Measurements from ENCODE around the gene ZBTB44. TPM values are rescaled to one million over a fixed set of nuclear protein-coding genes. Genes with fewer than 3 reads are reported as not detected.

ZBTB44 gene
- total RNA-seq, 2 donors from 2014 or later, result 25.4 to 32.9 TPM

DNA sequence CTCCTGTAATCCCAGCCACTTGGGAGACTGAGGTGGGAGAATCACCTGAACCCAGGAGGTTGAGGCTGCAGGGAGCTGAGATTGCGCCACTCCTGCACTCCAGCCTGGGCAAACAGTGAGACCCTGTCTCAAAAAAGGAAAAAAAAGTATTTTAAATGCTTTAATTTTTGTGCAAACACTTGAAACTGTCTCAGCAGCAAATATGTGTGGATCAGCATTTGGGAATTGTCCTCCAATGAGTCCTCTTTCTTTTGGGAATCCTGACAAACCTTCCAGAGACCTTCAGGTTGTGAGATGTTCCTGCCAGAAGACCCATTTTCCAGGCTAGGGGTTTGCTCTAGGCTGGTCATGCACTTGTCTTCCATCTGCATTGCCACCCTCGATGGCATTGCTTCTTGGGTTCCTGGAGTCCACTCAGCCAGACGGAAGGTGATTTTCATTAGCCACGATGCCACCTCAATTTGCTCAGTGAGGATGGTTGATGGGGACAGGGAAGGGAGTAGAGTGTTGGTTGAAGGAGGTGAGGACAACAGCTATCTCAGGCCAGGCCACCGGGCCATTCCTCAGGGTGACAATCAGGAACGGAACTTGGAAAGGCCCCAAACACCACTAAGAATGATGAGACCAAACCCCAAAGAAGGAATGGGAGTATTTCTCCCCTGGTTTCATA is 99.7 kb downstream of the ZBTB44 start:
- no peak overlapping the region for H3K4me3 ChIP-seq
- H3K27me3 ChIP-seq, result no peaks in the 10 kb centered on the region
- H3K9me3 ChIP-seq, result no peaks in the 10 kb centered on the region
- H3K4me1 ChIP-seq, result peaks cover 8% of the 10 kb centered on the region
- ATAC-seq (no peak), DNase-seq (peak in 1 of 4 donors; percentile 6)
- H3K27ac ChIP-seq, result no peak overlapping the region
- intact Hi-C loops (cut with DNase I), result loop anchor here (10.0 kb wide), 1 partner anchor 100 kb away; the partner anchor contains the start of gene ZBTB44
- WGBS, 2 donors, result 76 to 85% methylated on average over 6 of the region's 6 CpGs
- peaks cover 0 to 1% of the 10 kb centered on the region in 2 donors for H3K36me3 ChIP-seq (replicated peaks in 1 of 2; ENCODE audit: insufficient read depth in 1 of 2, low read depth in 2 of 2)
- TF ChIP-seq, protein P1, sequence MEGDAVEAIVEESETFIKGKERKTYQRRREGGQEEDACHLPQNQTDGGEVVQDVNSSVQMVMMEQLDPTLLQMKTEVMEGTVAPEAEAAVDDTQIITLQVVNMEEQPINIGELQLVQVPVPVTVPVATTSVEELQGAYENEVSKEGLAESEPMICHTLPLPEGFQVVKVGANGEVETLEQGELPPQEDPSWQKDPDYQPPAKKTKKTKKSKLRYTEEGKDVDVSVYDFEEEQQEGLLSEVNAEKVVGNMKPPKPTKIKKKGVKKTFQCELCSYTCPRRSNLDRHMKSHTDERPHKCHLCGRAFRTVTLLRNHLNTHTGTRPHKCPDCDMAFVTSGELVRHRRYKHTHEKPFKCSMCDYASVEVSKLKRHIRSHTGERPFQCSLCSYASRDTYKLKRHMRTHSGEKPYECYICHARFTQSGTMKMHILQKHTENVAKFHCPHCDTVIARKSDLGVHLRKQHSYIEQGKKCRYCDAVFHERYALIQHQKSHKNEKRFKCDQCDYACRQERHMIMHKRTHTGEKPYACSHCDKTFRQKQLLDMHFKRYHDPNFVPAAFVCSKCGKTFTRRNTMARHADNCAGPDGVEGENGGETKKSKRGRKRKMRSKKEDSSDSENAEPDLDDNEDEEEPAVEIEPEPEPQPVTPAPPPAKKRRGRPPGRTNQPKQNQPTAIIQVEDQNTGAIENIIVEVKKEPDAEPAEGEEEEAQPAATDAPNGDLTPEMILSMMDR (IDR thresholded peaks at IDR 0.05), result no peak
- TF ChIP-seq POLR2A (IDR thresholded peaks at IDR 0.05), result no peak

DNA sequence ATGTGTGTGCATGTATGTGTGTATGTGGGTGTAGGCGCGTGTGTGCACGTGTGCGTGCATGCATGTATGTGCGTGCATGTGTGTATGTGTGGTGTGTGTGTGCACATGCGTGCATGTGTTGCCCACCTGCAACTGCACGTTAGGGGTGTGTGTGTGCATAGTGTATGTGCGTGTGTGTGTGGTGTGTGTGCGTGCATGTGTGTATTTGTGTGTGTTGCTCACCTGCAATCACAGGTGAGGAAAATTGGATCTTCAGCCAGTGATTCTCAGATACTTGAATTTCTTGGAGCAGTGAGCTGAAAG is 100.8 kb downstream of the ZBTB44 start:
- no peak overlapping the region for H3K4me3 ChIP-seq
- WGBS, 2 donors, result 87 to 90% methylated on average over 9 of the region's 9 CpGs
- peak in 1 of 4 donors; percentile 10 for DNase-seq
- peaks cover 8% of the 10 kb centered on the region for H3K4me1 ChIP-seq
- peaks cover 0 to 5% of the 10 kb centered on the region in 2 donors for H3K36me3 ChIP-seq (replicated peaks in 1 of 2; ENCODE audit: insufficient read depth in 1 of 2, low read depth in 2 of 2)
- intact Hi-C loops (cut with DNase I), result loop anchor here (10.0 kb wide), 1 partner anchor 101 kb away; the partner anchor contains the start of gene ZBTB44
- H3K27ac ChIP-seq, result no peak overlapping the region
- H3K27me3 ChIP-seq, result no peaks in the 10 kb centered on the region
- no peak for ATAC-seq
- no peaks in the 10 kb centered on the region for H3K9me3 ChIP-seq
- no peak for TF ChIP-seq POLR2A (IDR thresholded peaks at IDR 0.05)
- TF ChIP-seq, protein P1 (IDR thresholded peaks at IDR 0.05), result no peak

DNA sequence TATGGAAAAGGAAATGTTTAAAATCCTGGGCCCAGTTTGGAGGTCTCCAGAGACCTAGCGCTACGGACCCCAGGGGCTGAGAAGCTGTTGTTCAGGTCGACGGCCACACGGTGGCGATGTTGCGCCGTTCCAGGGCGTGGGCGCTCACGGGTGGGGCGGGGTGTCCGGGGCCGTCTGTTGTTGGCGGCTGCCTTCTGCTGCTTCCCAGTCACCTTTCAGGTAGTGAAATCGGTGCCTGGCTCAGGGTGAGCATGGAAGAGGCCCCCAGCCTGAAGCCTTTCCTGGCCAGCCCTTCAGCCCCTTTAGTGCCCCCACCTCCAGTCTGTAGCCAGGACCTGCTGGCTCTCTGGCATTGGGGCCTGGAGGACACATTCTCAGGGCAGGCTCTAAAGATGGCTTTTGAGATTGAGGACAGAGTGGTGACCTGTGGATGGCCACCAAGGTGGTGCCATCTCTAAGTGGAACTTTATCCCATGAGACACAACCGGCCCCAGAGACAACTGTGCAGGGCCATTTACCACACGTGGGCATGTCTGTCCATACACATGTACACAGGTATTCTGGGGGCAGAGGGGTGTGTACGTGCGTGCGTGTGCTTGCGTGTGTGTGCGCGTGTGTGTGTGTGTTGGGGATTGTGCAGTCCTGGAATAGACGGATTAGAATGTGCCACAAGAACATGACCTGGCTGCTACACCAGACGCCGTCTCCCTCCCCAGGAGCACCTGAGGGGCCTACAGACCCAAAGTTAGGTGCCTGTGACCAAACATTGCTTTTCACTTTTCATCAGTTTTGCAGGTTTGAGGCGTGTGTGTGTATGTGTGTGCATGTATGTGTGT is 101.4 kb downstream of the ZBTB44 start:
- H3K4me3 ChIP-seq, result no peak overlapping the region

DNA sequence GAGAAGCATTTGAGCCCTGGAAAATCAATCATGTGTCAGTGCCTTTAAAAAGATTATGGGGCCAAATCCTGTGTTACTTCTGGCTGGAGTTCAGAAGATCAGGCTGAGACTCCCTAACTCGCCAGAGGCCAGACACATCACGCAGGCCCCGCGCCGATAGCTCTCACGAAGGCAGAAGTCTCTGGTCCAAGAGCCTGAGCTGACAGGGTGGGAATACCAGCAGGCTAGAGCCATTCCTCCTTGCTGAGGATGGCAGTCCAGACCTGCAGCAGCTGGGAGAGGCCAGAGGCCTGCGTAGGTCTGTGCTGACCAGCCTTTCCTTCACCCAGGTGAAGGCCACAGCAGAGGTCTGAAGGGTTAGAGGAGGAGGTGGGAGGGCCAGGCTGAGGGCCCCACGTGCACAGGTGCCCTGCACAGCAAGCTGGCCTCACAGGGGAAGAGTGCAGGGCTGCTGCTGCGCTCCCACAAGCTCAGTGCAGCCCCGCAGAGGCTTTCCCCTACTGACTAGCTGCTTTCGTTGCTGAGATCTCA is 102.2 kb downstream of the ZBTB44 start:
- no peak overlapping the region for H3K27ac ChIP-seq
- 62 to 65% methylated on average over 9 to 11 of the region's 11 CpGs for WGBS, 2 donors
- H3K36me3 ChIP-seq (replicated peaks in 1 of 2; ENCODE audit: insufficient read depth in 1 of 2, low read depth in 2 of 2), result peaks cover 0 to 12% of the 10 kb centered on the region in 2 donors
- TF ChIP-seq POLR2A (IDR thresholded peaks at IDR 0.05), result no peak
- TF ChIP-seq, protein P1 (IDR thresholded peaks at IDR 0.05), result no peak
- no peaks in the 10 kb centered on the region for H3K9me3 ChIP-seq
- ATAC-seq (peak; percentile 21), DNase-seq (peak in 2 of 4 donors; percentile 7 to 11)
- H3K4me1 ChIP-seq, result peaks cover 8% of the 10 kb centered on the region
- H3K27me3 ChIP-seq, result no peaks in the 10 kb centered on the region
- H3K4me3 ChIP-seq, result no peak overlapping the region
- intact Hi-C loops (cut with DNase I), result loop anchor here (10.0 kb wide), 1 partner anchor 102 kb away; the partner anchor contains the start of gene ZBTB44

More for the DNA sequence above, 101.4 kb downstream of the ZBTB44 start:
- TF ChIP-seq, protein P1 (IDR thresholded peaks at IDR 0.05), result peak; percentile 79 to 95 (median 87)
- TF ChIP-seq POLR2A (IDR thresholded peaks at IDR 0.05), result no peak
- ATAC-seq (peak; percentile 78), DNase-seq (peak; percentile 63 to 73 (median 70))
- H3K4me1 ChIP-seq, result peaks cover 8% of the 10 kb centered on the region
- no peak overlapping the region for H3K27ac ChIP-seq
- no peaks in the 10 kb centered on the region for H3K9me3 ChIP-seq
- H3K36me3 ChIP-seq (replicated peaks in 1 of 2; ENCODE audit: insufficient read depth in 1 of 2, low read depth in 2 of 2), result peaks cover 0 to 9% of the 10 kb centered on the region in 2 donors
- H3K27me3 ChIP-seq, result no peaks in the 10 kb centered on the region
- intact Hi-C loops (cut with DNase I), result loop anchor here (10.0 kb wide), 1 partner anchor 101 kb away; the partner anchor contains the start of gene ZBTB44
- WGBS, 2 donors, result 35 to 67% methylated on average over 15 to 28 of the region's 28 CpGs

Data from body of pancreas (tissue), 4 donors.